NCI-H345 (cell line): ENCODE measurements around the gene RBMS3.

Experiments used
- DNase-seq: peaks from one replicate; lab custom pipeline; 2025; lab: John Stamatoyannopoulos, UW

Gene RBMS3

DNA sequence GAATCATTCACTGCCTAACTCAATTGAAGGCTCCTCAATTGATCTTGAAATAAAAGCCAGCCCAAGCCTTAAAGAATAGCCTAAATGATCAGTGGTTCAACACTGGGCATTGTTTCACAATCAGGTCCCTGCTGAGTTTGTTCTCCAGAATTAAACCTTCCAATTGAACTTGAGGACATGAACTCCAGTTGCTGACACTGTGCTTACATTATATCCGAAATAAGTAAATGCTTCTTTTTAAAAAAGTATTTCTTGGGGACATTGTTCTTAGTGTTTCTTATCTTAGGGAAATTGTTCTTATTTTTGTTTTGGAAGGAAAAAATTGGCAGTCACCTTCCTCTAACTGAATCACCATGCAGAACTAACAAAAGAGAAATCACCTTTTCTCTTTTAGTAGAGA lies 450.2 kb downstream of the RBMS3 start:
- no peak for DNase-seq

DNA sequence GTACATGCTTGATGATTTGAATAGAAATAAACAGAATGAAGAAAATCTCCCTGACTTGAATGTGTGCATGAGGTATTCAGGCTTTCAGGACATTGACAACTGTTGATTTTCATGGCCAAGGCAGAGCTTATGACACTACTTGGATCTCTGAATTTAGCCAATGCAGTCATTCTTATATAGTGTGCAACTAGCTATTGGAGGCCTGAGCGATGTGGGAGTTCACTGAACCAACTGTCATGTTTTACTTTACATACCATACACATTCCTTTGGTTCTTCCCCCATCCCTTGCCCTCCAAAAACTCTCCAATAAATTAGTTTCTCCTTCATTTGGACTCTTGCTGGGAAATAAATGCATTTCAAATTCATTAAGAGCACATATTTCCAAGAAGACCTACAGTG lies 460.4 kb downstream of the RBMS3 start:
- DNase-seq = no peak

DNA sequence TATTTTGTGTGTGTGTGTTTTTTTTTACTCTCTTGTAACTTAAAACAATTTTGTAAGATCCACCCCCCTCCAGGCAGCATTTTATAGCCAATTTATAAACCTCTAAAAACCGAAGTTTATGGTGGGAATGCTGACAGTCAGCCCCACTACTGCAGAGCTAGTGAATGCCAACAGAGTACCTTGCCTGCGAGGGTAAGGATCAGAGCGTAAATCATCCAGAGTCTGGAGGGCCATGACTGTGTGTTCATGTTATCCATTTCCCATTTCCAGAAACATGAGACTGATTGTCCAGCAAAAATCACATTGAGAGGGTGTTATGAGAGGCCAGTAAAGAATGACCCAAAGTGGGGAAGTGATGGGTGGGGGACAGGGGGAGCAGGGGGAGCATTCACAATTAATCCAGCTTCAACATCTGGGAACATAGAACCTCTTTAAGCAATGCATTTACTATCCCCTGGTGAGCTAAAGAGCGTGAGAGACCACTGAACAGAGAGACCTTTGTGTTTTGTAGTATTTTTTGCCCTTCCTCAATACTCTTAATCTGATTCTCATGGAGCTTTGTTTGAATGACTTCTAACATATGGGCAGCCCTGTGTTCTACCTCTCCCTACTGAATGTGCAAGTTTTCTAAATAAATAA lies 464.5 kb downstream of the RBMS3 start:
- no peak for DNase-seq

DNA sequence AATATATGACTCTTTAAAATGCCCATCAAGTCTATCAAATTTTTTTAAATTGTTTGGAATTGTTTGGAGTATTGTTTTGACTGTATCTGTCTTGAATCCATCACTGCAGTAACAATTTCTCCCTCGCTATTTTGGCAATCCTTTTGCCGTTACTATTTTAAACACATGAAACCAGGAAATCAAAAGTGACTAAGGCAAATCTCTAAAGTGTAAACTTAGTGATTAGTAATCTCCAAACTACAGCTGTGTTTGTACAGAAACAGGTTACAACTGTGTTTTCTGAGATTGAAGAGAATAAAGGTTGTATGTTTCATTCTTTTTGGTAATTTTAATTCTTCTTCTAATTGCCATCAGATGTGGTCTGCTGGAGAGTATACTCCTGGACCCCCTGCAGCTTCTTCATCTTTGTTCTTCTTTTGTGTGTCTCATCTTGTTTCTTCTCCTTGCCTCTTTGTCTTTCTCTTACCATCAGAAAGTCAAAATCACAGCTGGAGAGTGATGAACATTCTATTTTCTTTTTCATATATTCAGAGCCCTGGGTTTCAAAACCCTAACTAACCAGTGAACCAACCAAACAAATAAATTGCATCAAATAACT lies 465.4 kb downstream of the RBMS3 start:
- no peak for DNase-seq

DNA sequence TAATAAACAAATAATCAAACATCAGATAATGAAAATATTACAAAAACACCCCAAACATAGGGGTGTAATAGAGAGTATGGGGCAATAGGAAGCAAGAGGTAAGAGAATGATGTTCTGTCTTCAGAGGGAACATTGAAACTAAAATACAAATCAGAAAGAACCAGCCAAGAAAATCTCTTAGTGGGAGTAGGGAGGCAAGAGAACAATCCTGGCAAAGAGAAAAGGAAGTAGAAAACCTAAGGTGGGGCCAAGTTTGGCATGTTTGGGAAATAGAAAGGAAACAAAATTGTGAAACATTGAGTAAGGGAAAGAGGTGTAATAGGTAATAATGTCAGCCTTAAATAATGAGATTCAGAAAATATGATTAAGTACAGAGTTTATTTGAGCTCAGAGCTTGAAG lies 467.1 kb downstream of the RBMS3 start:
- DNase-seq = no peak

DNA sequence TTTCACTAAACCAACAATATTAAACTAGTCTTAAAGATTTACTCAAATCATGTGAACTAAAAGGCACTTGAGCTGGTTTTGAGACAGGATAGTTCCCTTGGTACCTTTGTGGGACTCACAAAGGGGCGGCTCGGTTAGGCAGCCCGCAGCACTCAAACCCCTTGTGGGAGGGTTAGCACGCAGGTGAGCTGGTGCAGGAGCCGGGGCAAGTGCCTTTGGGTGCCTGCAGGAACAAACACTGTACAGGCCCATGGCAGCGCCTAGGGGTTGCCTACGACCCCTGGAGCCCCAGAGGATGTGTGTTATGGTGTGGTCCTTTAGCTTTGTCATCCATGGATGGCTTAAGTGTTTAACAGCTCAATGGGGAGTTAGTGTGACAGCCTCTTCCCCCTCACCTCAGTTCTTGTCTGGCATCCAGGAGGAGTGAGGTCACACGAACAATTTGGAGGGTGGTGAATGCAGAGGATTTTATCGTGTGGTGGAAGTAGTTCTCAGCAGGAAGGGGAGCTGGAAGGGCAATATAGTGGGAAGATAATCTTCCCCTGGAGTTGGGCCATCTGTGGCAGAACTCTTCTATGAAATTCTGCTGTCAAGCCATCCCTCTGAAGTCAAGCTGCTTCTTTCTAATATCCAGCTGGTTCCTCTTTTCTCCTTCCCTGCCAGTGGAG lies 470.9 kb downstream of the RBMS3 start:
- DNase-seq = no peak

DNA sequence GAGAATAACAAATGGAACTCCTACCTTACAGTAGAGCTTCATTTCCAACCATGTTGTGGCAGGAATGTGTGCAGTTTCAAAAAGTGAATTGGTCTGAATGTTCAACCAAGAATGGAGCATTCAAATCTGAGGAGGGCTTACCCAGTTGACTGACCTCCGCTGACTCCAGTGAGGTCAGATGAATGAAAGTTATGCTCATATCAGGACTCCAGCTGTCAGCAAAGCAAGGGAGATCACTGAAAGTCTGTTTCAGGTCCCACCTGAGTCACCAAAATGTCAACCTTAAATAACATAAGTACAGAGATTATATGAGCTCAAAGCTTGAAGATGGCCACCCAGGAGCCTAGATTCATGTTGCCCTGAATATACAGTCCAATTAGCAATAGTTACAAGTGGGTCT lies 473.5 kb downstream of the RBMS3 start:
- DNase-seq = no peak

DNA sequence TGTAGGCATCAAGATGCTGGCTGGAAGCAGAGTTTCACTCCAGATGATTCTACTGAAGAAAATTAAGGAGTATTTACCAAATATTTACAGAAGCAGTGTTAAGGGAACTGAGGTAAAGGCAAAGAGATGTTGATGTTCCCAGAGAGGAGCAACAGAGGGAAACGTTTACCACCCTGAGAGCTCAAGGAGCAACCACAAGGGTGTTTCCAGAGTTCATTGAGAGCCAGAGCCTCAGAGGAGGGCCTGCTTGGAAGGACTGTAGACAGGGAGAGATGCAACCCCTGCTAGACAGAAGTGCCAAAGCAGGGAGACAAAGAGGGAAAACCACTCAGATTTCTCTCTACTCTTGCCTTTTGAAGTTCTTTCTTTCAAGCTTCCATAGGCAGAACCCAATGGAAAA lies 474.5 kb downstream of the RBMS3 start:
- no peak for DNase-seq

DNA sequence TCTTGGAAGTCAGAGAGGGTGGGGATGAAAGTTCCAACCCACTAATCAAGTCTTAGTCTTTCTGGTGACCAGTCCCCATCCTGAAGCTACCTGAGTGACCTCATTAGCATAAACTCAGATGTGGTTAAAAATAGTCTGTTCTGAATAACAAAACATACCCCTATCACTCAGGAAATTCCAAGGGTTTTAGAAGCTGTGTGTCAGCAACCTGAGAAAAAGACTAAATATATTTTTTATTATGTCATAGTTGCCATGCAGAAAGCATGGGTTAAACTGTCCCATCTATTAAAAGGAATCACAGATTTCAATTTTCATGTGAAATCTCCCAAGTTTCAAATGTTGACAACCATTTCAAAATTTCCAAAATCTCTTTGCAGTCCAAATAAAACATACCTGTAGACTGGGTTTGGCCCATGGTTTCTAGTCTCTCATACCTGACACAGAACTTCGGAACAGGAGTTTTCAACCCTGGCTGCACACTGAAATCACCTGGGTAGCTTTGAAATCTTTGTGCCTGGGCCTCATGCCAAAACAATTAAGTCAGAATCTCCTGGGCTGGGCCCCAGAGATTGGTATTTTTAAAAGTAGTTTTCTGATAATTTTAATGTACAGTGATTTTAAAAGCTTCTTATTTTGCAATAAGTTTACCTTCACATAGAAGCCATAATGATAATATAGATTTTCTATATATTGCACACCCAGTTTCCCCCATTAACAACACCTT lies 476.3 kb downstream of the RBMS3 start:
- no peak for DNase-seq

DNA sequence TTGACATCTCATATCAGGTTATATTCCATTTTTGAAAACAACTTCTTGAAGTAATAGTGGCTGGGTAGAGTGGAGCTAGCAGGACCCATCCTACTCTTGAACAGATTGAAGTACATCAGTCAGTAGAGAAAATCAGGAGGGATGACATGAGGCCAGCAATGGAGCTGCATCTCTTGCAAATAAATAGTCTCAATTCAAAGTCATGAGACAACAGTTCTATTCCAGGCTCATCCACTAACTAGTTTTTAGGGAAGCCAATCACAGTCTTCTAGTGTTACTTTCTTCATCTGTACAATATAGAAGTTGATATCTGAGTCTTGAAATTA lies 477.2 kb downstream of the RBMS3 start:
- DNase-seq = no peak

DNA sequence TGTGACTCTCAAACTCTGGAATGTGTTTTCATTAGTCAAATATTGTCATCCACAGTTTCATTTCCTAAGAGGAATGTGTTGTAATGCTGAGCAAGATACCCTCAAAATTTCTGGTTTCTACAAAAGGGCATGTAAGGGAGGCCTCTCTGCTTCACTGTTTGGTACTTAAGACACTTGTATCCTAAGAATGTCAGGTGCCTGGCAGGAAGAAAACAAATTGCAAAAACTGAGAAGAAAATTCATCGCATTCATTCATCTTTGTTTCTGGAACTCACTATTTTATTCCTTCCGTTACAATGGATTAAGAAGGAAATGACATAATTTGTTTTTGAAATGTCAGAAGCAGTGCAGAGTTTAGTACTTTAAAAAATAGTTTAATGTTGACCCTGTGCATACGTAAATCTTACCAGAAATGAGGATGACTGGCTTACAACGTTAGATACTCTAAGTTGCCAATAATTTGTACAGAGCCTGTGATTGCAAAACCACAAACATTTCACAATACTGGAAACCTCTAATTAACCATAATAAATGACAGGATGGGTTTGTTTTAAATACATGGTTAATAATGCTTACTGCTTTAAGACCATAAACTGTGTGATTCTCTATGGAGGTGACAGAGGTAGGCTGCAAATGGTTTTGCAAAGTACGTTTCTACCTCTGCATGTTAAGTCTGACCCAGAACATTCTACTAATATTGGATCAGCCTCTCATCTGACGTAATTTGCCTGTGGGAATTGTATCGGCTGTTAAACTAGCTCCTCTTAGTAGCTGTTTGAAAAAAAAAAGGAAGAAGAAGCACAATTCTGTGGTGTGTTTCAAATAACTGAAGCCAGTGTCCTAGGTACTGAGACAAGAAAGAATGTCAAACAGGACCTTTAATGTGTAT lies 477.8 kb downstream of the RBMS3 start:
- no peak for DNase-seq

DNA sequence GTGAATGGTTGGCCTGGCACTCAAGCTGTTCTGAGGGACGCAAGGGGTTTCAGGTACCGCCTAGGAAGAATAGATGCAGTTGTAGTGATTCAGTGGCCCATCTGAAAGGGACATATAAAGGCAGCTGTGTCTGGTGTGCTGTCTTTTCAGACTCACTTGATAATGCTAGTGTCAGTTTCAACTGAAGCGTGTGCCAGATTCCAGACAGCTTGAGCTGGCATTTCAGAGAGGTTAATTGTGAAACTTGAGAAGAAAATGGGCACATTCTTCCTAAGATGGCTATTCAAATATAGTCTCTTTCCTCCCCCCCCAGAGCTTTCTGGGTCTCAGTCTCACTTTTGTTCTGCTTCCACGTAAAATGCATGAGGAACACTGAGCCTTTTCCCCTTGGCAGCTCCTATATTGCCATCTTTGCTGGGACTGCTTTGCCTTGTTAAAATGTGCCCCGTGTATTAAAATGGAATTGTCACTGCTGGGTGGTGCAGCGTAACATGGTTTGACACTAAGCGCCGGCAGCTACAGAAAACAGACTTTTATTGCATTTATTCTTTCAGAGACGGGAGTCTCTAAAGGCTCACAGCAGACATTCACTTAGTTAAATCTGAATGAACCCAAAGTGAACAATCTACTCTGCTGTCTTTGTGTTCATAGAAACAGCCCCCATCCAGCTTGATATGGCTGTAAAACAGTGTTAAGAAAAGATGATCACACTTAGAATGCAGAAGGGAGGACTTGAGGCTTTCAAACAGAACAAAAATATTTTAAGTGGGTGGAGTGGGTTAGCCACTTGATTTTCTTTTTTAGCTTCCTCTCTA lies 478.7 kb downstream of the RBMS3 start:
- DNase-seq = no peak

DNA sequence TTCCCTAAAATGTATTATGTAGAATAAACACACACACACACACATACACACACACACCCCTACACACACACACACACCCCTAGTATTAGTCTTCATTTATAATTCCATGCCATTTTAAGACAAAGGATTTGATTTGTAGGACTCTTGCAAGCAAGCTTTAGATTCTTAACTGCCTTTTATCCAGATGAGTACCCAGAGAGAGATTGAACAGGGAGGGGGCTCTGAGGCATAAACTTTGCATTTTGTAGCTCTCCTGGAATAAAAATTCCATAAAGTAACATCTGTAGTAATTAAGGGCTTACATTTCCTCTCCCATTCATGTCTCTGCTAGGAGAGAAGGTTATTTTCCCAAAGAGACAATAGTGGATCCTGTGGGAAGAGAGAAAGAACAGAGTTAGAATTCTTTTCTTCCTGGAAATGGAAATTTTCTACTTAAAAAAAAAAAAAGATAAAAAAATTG lies 479.4 kb downstream of the RBMS3 start:
- no peak for DNase-seq

DNA sequence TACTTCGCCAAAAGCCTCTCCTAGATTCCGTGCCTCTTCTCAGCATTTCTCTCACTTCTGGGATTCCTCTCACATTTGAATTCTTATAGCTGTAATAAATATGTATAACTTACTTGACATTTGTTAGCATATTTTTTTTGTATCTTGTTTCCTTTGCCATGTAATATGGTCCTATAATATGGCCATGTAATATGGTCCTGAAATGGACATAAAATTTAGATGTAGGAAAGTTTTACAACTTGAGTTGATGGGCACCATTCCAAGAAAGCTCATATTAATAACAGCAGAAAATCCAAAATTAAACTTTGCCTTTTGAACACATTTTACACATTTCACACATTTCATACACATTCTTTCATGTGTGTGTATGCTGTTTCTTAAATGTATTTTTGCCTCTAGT lies 480.6 kb downstream of the RBMS3 start:
- DNase-seq = no peak

DNA sequence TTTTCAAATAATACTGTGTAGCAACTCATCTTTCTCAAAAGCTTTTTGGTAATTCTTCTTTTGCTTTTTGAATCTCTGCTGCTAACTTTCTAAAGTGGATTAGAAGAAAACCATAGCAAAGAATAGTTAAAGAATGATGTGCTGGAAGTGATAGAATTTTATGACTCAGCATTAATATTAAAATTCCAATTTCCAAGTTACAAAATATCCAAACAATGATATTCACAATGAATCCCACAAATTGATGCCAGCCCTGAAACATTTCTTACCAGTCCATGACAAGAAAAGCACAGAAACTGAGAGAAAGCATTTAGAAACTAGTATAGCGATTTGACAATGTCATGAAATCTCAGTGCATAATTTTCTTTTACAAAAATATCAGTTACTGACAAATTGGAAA lies 482.2 kb downstream of the RBMS3 start:
- DNase-seq = no peak

DNA sequence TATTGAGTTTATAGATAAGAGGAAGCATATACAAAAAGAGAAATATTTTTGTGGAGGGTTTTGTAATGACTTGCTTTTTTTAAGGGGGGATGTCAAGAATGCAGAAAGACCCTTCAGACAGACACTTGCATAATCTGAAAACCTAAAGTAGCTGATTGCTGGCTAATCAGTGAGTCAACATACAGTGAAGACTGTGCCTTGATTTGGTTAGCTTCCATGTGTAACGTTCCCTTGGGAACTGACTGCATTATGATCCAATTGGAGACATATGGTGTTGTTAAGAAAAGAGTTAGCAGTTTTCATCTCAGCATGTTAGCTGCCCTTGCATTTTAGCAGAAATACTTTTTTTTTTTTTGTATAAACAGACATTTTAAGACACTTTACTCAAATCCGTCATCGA lies 483.2 kb downstream of the RBMS3 start:
- DNase-seq = no peak

DNA sequence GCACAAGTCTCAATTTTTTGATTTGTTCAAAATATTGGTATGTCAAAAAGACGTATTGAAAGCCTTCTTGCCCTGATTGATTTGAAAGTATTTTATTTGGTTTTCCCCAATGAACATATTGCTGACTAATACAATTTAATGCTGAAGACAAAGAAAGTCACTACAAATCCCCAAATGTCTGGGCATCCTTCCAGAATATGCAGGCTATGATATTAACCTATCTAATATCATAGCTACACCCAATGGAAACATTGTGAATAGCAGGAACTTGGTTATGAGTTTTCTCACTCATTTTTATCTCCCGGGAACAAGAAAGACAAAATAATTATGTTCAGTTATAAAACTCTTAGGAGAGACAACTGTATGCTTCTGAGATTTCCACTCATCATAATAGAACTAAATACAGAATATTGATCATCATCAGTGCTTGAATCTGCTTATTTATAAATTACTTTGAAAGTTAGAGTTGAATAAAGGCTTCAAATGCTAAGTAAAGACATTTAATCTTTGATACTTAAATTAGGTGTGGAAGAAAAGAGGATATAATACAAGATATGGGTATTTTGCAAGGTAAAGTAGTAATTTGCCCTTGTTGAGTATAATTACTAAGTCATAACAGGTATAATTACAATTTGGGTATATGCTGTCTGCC lies 483.9 kb downstream of the RBMS3 start:
- no peak for DNase-seq

DNA sequence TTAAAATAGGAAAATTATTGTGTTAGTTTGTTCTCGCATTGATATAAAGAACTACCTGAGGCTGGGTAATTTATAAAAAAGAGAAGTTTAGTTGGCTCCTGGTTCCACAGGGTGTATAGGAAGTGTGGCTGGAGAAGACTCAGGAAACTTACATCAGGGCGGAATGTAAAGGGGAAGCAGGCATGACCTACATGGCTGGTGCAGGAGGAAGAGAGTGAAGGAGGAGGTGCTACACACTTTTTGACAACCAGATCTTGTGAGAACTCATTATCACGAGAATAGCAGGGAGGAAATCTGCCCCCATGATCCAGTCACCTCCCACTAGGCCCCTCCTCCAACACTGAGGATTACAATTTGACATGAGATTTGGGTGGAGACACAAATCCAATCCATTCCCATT lies 490.7 kb downstream of the RBMS3 start:
- DNase-seq = no peak

DNA sequence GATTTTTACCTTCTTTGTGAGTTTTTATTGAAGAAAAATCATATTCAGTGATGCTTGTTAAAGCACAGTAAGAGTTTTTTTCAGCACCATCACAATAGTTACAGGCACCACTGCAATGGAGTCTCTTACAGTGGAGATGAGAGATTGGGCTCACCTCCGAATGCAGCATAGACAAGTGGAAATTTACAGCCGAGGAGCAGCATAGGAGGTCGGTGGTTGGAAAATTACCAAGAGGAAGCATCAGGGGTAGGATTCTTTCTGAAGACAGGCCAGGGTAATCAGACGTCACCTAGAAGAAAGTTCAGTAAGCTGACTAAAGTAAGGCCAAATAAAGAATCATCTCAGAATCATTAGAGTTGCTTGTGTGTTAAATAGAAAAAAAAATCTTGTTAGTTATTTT lies 491.6 kb downstream of the RBMS3 start:
- no peak for DNase-seq

DNA sequence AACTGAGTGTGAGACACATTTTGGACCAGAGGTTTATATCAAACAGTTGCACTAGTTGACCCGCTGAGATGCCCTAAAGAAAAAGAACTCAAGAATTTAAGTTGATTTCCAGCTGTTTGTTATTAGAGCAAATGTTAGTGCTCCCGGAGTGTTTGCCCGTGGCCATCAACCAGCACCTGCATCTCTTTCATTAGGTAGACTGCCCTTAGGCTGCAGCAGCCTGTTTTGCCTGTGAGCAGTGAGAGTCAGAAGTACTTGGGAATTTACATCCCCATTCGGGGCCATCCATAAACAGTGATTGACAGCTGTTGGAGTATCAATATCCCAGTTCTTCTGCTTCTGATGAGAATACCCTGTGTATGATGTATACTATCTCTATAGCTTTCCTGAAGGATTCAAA lies 492.6 kb downstream of the RBMS3 start:
- no peak for DNase-seq

DNA sequence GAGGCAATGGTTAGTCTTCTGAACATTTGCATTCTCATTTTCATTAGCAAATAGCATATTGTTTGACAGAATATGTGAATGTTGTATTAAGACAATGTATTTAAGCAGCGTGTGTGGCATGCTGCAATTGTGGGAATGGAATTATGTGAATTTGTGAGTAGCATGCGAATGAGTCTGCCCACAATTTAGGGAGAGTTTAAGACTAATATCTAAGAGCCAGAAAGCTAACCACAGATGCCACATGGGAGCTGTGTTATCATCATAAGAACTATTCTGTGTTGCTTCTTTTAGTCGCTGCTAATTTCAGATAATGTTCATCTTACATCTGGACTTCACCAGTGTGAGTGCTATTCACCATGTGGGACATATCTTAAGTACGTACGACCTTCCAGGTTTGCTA lies 494.5 kb downstream of the RBMS3 start:
- DNase-seq = no peak
